AG09309 (cell line): Measurements from ENCODE around the gene ADAMTS4.
"Not testable (repeated sequence)": the region's sequence is repeated elsewhere in the genome, so short reads cannot be mapped to it uniquely, and the experiment has no call there.

Source experiments
- DNase-seq: peaks from one replicate; pipeline ENCODE4 v3.0.0-alpha.2; 2010; ENCODE audit warnings: low read depth
- H3K4me3 ChIP-seq: 2 replicates; pipeline ENCODE4 v1.5.1; 2011; ENCODE audit warnings: mild to moderate bottlenecking, low read depth, low read length, moderate library complexity; ENCODE audit not compliant: control insufficient read depth
- CTCF ChIP-seq: IDR thresholded peaks from 2 replicates; pipeline ENCODE4 v1.5.1; 2011; ENCODE audit warnings: mild to moderate bottlenecking, low read depth, low read length, inconsistent platforms; ENCODE audit not compliant: insufficient read depth, control insufficient read depth; ENCODE audit errors: missing control alignments

Gene ADAMTS4

GRCh38 chr1:161226759-161227158 lies 27.9 kb upstream of the ADAMTS4 start:
- DNase-seq: no peak
- H3K4me3 ChIP-seq: peak overlapping the region; percentile 89
- no peak for TF ChIP-seq CTCF

GRCh38 chr1:161226320-161226711 lies 27.5 kb upstream of the ADAMTS4 start:
- DNase-seq: no peak

GRCh38 chr1:161225534-161226319 lies 26.9 kb upstream of the ADAMTS4 start, which contains the start of gene TOMM40L:
TSS of gene TOMM40L (plus strand) at chr1:161226060. CDS start at chr1:161226490, 430 bp downstream.
- peak within 1 kb of the TSS; percentile 89 for H3K4me3 ChIP-seq
- DNase-seq: peak; percentile 100

More at GRCh38 chr1:161226320-161226711, 27.5 kb upstream of the ADAMTS4 start:
- no peak for TF ChIP-seq CTCF
- H3K4me3 ChIP-seq: peak overlapping the region; percentile 89

GRCh38 chr1:161225178-161225533 lies 26.3 kb upstream of the ADAMTS4 start:
- no peak overlapping the region for H3K4me3 ChIP-seq
- no peak for DNase-seq
- no peak for TF ChIP-seq CTCF

More at GRCh38 chr1:161225534-161226319, 26.9 kb upstream of the ADAMTS4 start, which contains the start of gene TOMM40L:
- TF ChIP-seq CTCF: peak; percentile 72

GRCh38 chr1:161224695-161225087 lies 25.8 kb upstream of the ADAMTS4 start:
- not testable (repeated sequence) for DNase-seq

GRCh38 chr1:161223805-161224694 lies 25.2 kb upstream of the ADAMTS4 start:
- DNase-seq: no peak
- H3K4me3 ChIP-seq: no peak overlapping the region
- TF ChIP-seq CTCF: no peak

More at GRCh38 chr1:161224695-161225087, 25.8 kb upstream of the ADAMTS4 start:
- H3K4me3 ChIP-seq: not testable (repeated sequence)
